ENCODE results near the gene PRSS8. TPM values are rescaled to one million over a fixed set of nuclear protein-coding genes. Genes with fewer than 3 reads are reported as not detected.

The PRSS8 gene
- polyA plus RNA-seq, 1 donor from 2014 or later = not detected

GRCh38 chr16:31179747-31180459 lies 44.4 kb upstream of the PRSS8 start, which contains the start of gene FUS:
TSS of gene FUS (plus strand) at chr16:31180139. CDS start at chr16:31180215, 76 bp downstream.
- Histone ChIP-seq H2AFZ (ENCODE audit: low read depth, low read length) (peak within 1 kb of the TSS; percentile 98), H3K9me3 (ENCODE audit: low read length) (no peaks in the 10 kb centered on the region), H3K9me2 (ENCODE audit: insufficient read depth, low read length) (no peaks in the 10 kb centered on the region), H3K4me3 (ENCODE audit: low read length) (peak within 1 kb of the TSS; percentile 91), H3F3A (ENCODE audit: insufficient read depth, low read length, poor library complexity, severe bottlenecking) (no peaks in the 10 kb centered on the region), H3K27me3 (ENCODE audit: insufficient read depth, low read depth, low read length) (no peaks in the 10 kb centered on the region), H3K27ac (ENCODE audit: low read length) (peak within 1 kb of the TSS; percentile 99), H3K9ac (ENCODE audit: low read length) (peak within 1 kb of the TSS; percentile 100), H3K79me2 (replicated peaks; ENCODE audit: insufficient read depth, low read length) (peaks cover 45% of the 10 kb centered on the region), H4K20me1 (ENCODE audit: insufficient read depth) (peaks cover 41% of the 10 kb centered on the region), H3K36me3 (ENCODE audit: insufficient read depth, low read length) (peaks cover 3% of the 10 kb centered on the region), H3K4me2 (ENCODE audit: low read length) (peak within 1 kb of the TSS; percentile 94)
- TF ChIP-seq POLR2AphosphoS5 (IDR thresholded peaks at IDR 0.05) (peak; percentile 98), REST (IDR thresholded peaks at IDR 0.05; ENCODE audit: borderline replicate concordance) (peak; percentile 98), MXI1 (conservative IDR thresholded peaks at IDR 0.05; ENCODE audit: poor library complexity, severe bottlenecking) (peak; percentile 74), EP300 (conservative IDR thresholded peaks at IDR 0.05; ENCODE audit: poor library complexity, severe bottlenecking) (peak; percentile 58), TAF1 (IDR thresholded peaks at IDR 0.05; ENCODE audit: low read depth) (peak; percentile 100), RAD21 (conservative IDR thresholded peaks at IDR 0.05) (no peak), EZH2 (IDR thresholded peaks at IDR 0.05; ENCODE audit: borderline replicate concordance, insufficient read depth, low read length, poor library complexity, severe bottlenecking) (no peak), CTCF (IDR thresholded peaks at IDR 0.05; ENCODE audit: poor library complexity, severe bottlenecking) (peak; percentile 6), SMC3 (conservative IDR thresholded peaks at IDR 0.05; ENCODE audit: poor library complexity) (peak; percentile 33)

- Histone ChIP-seq H3K36me3 (ENCODE audit: insufficient read depth, low read length) (no peaks in the 10 kb centered on the region), H3K9me3 (ENCODE audit: low read length) (no peaks in the 10 kb centered on the region), H3K27ac (ENCODE audit: low read length) (peak overlapping the region; percentile 99), H3K79me2 (replicated peaks; ENCODE audit: insufficient read depth, low read length) (peaks cover 41% of the 10 kb centered on the region), H4K20me1 (ENCODE audit: insufficient read depth) (peaks cover 36% of the 10 kb centered on the region), H2AFZ (ENCODE audit: low read depth, low read length) (peak overlapping the region; percentile 98), H3F3A (ENCODE audit: insufficient read depth, low read length, poor library complexity, severe bottlenecking) (no peaks in the 10 kb centered on the region), H3K4me3 (ENCODE audit: low read length) (peak overlapping the region; percentile 91), H3K27me3 (ENCODE audit: insufficient read depth, low read depth, low read length) (no peaks in the 10 kb centered on the region), H3K9ac (ENCODE audit: low read length) (peak overlapping the region; percentile 100), H3K9me2 (ENCODE audit: insufficient read depth, low read length) (no peaks in the 10 kb centered on the region), H3K4me2 (ENCODE audit: low read length) (peak overlapping the region; percentile 94)
- TF ChIP-seq REST (IDR thresholded peaks at IDR 0.05; ENCODE audit: borderline replicate concordance) = peak; percentile 0
- TF ChIP-seq POLR2AphosphoS5 (IDR thresholded peaks at IDR 0.05) = no peak
Observed at GRCh38 chr16:31179219-31179746, 43.8 kb upstream of the PRSS8 start.

Measured in neural cell (in vitro differentiated cells).